Activated naive CD8-positive, alpha-beta T cell (primary cell): Measurements from ENCODE around the gene GRIK4.

ENCODE experiments used
- H3K27ac Mint-ChIP-seq: one replicate; pipeline ENCODE4 v1.8.0; 2021; ENCODE audit warnings: mixed read lengths
- H3K27me3 Mint-ChIP-seq: one replicate; pipeline ENCODE4 v1.8.0; 2021; ENCODE audit warnings: mixed read lengths
- H3K36me3 Mint-ChIP-seq: one replicate; pipeline ENCODE4 v1.8.0; 2021; ENCODE audit warnings: mixed read lengths
- H3K4me1 Mint-ChIP-seq: one replicate; pipeline ENCODE4 v1.8.0; 2021; ENCODE audit warnings: low read depth, mixed read lengths
- H3K4me3 Mint-ChIP-seq: one replicate; pipeline ENCODE4 v1.8.0; 2021; ENCODE audit warnings: mild to moderate bottlenecking, mixed read lengths
- H3K9me3 Mint-ChIP-seq: one replicate; pipeline ENCODE4 v1.8.0; 2021; ENCODE audit warnings: low read depth, mixed read lengths

GRIK4 gene, protein sequence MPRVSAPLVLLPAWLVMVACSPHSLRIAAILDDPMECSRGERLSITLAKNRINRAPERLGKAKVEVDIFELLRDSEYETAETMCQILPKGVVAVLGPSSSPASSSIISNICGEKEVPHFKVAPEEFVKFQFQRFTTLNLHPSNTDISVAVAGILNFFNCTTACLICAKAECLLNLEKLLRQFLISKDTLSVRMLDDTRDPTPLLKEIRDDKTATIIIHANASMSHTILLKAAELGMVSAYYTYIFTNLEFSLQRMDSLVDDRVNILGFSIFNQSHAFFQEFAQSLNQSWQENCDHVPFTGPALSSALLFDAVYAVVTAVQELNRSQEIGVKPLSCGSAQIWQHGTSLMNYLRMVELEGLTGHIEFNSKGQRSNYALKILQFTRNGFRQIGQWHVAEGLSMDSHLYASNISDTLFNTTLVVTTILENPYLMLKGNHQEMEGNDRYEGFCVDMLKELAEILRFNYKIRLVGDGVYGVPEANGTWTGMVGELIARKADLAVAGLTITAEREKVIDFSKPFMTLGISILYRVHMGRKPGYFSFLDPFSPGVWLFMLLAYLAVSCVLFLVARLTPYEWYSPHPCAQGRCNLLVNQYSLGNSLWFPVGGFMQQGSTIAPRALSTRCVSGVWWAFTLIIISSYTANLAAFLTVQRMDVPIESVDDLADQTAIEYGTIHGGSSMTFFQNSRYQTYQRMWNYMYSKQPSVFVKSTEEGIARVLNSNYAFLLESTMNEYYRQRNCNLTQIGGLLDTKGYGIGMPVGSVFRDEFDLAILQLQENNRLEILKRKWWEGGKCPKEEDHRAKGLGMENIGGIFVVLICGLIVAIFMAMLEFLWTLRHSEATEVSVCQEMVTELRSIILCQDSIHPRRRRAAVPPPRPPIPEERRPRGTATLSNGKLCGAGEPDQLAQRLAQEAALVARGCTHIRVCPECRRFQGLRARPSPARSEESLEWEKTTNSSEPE

DNA sequence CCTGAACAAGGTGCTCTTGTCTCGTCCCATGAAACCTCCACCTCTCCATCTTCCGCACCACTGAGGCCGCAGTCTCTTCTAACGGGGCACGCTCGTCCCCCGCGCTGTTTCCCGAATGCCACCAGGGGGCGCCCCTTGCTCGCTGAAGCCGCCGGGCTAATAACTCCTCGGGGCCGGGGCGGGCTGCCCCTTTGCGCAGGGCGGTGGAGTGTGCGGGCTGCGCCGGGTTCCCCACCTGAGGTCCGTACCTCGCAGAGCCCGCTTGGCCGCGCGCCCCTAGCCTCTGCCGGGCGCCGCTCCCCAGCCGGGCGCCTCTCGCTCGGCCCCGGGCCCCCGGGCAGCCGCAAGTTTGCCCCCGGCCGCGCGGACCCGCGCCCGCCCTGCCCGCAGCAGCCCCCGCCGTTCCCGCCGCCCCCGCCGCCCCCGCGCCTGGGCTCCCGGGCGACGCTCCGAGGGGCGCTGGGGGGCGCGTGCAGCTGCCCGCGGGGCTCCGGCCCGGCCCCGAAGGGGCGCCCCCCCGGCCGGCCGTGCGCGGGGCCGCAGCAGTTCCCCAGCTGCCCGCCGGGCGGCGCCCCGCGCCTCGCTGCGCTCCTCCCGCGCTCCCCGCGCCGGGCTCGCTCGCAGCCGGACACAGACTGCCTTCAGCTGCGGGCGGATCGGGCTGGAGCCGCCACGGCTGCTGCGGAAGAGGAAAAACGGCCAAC, at the start of gene GRIK4:
TSS of gene GRIK4 (plus strand) at position 633 of the 704 bp plus-strand sequence. CDS start 148,571 bp downstream, outside the sequence.
- Mint-ChIP-seq H3K4me3 (peak within 1 kb of the TSS; percentile 62), H3K9me3 (no peaks in the 10 kb centered on the region), H3K36me3 (no peaks in the 10 kb centered on the region), H3K27me3 (peaks cover 46% of the 10 kb centered on the region), H3K27ac (no peak within 1 kb of the TSS), H3K4me1 (peaks cover 2% of the 10 kb centered on the region)

DNA sequence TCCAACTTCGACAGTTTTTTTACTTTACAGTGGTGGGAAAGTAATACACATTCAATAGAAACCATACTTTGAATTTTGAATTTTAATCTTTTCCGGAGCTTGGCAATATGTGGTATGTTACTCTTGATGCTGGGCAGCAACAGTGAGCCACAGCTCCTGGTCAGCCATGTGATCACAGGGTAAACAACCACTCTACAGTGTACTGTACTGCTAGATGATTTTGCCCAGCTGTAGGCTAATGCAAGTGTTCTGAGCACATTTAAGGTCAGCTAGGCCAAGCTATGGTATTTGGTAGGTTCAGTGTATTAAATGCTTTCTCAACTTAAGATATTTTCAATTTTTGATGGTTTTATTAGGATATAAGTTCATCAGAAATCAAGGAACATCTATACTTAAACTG, 48.7 kb upstream of the GRIK4 start:
- H3K27me3 Mint-ChIP-seq, result no peaks in the 10 kb centered on the region
- H3K4me3 Mint-ChIP-seq, result no peak overlapping the region
- no peaks in the 10 kb centered on the region for H3K4me1 Mint-ChIP-seq
- H3K27ac Mint-ChIP-seq, result no peak overlapping the region
- no peaks in the 10 kb centered on the region for H3K9me3 Mint-ChIP-seq
- peaks cover 26% of the 10 kb centered on the region for H3K36me3 Mint-ChIP-seq

DNA sequence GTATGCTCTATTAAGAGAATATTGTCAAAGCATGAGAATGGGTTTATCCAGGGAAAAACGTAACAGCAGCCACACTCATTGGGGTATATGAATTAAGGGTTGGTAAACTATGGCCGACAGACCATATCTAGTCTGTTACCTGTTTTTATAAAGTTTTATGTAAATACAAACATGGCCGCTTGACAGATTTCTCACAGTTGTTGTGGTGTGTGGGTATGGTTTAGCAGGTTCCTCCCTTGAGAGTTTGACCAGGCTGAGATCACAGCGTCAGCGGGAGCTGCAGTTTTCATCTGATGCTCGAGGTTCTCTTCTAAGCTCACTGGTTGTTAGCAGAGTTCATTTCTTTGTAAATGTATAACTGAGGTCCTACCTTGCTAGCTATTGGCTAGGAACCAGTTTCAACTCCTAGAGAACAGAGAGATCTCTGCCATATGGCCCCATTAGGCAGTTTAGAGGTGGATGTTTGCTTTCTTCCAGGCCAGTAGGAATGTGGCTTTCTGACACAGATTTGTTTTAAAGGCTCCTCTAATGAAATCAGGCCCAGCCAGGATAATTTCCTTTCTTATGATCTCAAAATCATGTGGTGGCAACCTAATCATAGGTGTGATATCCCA, 45.5 kb upstream of the GRIK4 start:
- Mint-ChIP-seq H3K9me3 (no peaks in the 10 kb centered on the region), H3K4me3 (no peak overlapping the region), H3K27me3 (no peaks in the 10 kb centered on the region), H3K4me1 (no peaks in the 10 kb centered on the region), H3K27ac (no peak overlapping the region), H3K36me3 (peaks cover 22% of the 10 kb centered on the region)

DNA sequence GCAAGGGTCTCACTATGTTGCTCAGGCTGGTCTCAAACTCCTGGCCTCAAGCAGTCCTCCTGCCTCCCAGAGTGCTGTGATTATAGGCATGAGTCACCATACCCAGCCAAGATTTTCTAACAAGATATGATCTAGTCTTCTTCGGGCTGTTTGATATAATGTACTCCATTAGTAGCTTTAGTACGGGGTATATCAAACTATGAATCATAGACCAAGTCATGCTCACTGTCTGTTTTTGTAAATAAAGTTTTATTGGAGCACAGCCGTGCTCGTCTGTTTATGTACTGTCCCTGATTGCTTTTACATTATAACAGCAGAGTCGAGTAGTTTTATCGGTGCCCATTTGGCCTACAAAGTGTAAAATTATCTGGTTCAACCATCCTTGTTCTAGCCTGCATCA, 43.9 kb upstream of the GRIK4 start:
- H3K36me3 Mint-ChIP-seq, result peaks cover 15% of the 10 kb centered on the region
- no peaks in the 10 kb centered on the region for H3K9me3 Mint-ChIP-seq
- no peaks in the 10 kb centered on the region for H3K4me1 Mint-ChIP-seq
- H3K4me3 Mint-ChIP-seq, result no peak overlapping the region
- no peaks in the 10 kb centered on the region for H3K27me3 Mint-ChIP-seq
- no peak overlapping the region for H3K27ac Mint-ChIP-seq

DNA sequence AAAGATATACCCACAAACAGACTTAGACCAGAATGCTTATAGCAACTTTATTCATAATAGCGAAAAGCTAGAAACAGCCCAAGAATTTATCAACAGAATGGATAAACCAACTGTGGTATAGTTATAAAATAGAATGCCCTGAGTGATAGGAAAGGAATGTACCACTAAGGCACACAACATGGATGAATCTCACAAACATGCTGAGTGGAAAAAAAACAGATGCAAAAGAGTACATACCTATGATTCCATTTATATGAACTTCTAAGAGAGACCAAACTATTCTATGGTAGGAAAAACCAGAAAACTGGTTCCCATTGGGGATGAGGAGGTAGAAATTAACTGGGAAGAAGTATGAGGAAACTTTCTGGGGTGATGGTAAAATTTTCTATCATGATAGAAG, 40.4 kb upstream of the GRIK4 start:
- Mint-ChIP-seq H3K4me3 (no peak overlapping the region), H3K27me3 (no peaks in the 10 kb centered on the region), H3K36me3 (peaks cover 14% of the 10 kb centered on the region), H3K27ac (no peak overlapping the region), H3K4me1 (no peaks in the 10 kb centered on the region), H3K9me3 (no peaks in the 10 kb centered on the region)

DNA sequence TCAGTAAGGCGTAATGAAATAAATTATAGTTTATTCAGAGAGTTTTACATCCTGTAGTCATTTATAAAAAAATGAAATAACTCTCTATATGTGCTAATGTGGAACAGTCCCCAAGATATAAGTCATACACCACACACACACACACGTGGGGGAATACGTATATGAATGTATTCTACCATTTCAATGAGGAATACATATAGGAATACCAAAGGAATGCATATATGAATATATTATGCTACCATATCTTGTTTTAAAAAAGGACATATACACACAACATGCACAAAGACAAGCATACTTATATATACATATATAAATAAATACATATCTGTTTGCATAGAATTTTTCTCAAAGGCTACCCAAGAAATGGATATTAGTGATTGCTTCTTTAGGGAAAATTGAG, 39.6 kb upstream of the GRIK4 start:
- Mint-ChIP-seq H3K9me3 (no peaks in the 10 kb centered on the region), H3K36me3 (peaks cover 16% of the 10 kb centered on the region), H3K4me1 (no peaks in the 10 kb centered on the region), H3K27me3 (no peaks in the 10 kb centered on the region), H3K27ac (no peak overlapping the region), H3K4me3 (no peak overlapping the region)

DNA sequence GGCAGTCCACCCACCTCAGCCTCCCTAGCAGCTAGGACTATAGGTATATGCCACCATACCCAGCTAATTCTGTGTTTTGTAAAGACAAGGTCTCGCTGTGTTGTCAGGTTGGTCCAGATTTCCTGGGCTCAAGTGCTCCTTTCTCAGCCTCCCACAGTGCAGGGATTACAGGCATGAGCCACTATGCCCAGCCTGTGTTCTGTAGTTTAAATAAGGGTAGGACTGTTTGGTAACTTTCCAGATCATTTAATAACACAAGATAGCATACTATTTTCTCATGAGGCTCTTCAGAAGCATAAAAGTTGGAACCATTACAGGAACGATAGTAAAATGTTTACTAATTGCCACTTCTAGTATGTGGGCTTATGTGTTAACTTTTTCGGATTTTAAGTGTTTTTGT, 38.0 kb upstream of the GRIK4 start:
- Mint-ChIP-seq H3K36me3 (peaks cover 15% of the 10 kb centered on the region), H3K4me3 (no peak overlapping the region), H3K9me3 (no peaks in the 10 kb centered on the region), H3K27me3 (no peaks in the 10 kb centered on the region), H3K4me1 (no peaks in the 10 kb centered on the region), H3K27ac (no peak overlapping the region)

DNA sequence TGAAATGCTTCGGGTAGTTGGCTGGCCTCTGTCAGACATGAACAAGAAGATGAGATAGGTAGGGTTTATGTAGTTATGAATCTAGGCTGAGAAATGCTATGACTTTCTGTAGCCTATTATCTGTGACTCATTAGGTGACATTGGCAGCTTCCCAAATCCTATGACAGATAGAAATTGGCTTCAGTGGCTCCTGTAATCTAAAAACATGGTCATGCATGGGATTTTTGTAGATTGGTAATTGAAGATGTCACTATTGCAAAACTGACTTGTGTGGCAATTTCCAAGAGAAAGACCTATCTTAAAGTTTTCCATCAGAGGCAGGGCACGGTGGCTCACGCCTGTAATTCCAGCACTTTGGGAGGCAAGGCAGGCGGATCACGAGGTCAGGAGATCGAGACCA, 29.4 kb upstream of the GRIK4 start:
- no peaks in the 10 kb centered on the region for H3K4me1 Mint-ChIP-seq
- peaks cover 18% of the 10 kb centered on the region for H3K36me3 Mint-ChIP-seq
- no peak overlapping the region for H3K4me3 Mint-ChIP-seq
- H3K27ac Mint-ChIP-seq, result no peak overlapping the region
- H3K9me3 Mint-ChIP-seq, result no peaks in the 10 kb centered on the region
- no peaks in the 10 kb centered on the region for H3K27me3 Mint-ChIP-seq

DNA sequence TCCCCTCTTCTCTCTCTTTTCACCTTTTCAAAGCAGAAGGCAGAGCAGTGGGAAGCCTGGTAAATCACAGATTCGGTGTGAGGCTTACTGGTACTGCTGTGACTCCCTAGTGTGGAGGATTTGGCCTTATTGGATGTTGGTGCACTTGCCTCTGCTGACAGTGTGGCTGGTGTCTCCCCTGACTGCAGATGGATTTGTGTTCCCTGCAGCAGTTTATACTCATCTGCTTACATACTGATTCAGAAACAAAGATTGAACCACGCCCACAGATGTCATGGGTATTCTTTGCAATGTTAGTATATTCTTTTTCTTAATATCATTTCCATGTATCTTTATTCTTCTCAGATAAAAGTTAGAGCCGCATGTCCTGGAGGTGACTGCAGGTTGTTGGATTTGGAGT, 26.8 kb upstream of the GRIK4 start:
- Mint-ChIP-seq H3K27ac (no peak overlapping the region), H3K27me3 (no peaks in the 10 kb centered on the region), H3K36me3 (peaks cover 15% of the 10 kb centered on the region), H3K4me1 (no peaks in the 10 kb centered on the region), H3K9me3 (no peaks in the 10 kb centered on the region), H3K4me3 (no peak overlapping the region)

DNA sequence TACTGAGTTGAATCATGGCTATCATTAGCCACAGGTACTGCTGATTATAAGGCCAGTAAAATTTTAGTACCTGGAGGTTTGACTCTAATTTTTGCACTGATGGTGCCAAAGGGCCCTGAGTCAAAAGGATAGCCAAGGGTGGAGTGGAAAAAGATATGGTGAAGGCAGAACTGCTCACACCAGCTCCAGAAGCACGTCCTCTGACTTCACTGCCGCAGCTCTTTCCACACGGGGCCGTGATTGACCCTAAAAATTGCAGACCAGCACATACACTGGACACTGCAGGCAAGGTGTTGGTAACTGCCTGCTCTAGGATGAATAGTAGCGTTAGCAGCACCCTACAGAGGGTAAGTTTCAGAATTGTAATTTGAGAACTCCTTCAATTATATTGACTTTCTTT, 25.4 kb upstream of the GRIK4 start:
- Mint-ChIP-seq H3K4me3 (no peak overlapping the region), H3K9me3 (no peaks in the 10 kb centered on the region), H3K27me3 (no peaks in the 10 kb centered on the region), H3K4me1 (no peaks in the 10 kb centered on the region), H3K36me3 (peaks cover 8% of the 10 kb centered on the region), H3K27ac (no peak overlapping the region)

DNA sequence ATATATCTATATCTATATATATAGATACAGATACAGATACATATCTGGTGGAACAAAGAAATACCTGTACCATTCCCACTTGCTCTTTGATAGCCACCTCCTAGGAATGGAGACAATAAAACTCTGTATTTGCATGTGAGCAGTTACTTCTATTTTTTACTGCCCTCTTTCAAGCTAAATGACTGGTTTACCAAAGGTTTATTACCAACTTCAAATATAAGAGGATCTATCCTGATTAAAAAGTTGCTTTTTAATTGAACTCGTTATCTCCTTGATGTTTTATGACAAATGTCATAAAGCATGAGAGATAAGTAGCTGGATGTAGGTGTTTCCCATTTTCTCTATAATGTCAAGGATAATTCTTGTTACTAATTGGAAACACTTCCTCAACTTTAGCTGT, 21.7 kb upstream of the GRIK4 start:
- H3K4me1 Mint-ChIP-seq, result no peaks in the 10 kb centered on the region
- no peaks in the 10 kb centered on the region for H3K9me3 Mint-ChIP-seq
- peaks cover under 1% of the 10 kb centered on the region for H3K36me3 Mint-ChIP-seq
- no peak overlapping the region for H3K4me3 Mint-ChIP-seq
- no peak overlapping the region for H3K27ac Mint-ChIP-seq
- peaks cover 4% of the 10 kb centered on the region for H3K27me3 Mint-ChIP-seq

DNA sequence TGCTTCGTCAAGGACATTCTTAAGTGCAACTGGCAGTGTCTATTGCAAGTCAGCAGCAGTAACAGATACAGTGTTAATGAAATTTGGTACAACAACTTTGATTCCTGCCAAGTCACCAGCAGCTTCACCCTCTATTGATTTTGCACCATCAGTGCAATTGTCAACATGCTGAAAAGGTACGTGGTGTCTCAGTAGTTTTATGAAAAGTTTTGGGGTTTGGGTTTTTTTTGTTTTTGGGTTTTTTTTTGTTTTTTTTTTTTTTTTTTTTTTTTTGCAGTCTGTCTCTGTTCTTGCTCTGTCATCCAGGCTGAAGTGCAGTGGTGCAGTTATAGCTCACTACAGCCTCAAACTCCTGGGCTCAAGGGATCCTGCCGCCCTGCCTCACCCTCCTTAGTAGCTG, 19.1 kb upstream of the GRIK4 start:
- H3K27ac Mint-ChIP-seq, result no peak overlapping the region
- no peaks in the 10 kb centered on the region for H3K9me3 Mint-ChIP-seq
- H3K4me1 Mint-ChIP-seq, result no peaks in the 10 kb centered on the region
- no peak overlapping the region for H3K4me3 Mint-ChIP-seq
- H3K36me3 Mint-ChIP-seq, result no peaks in the 10 kb centered on the region
- peaks cover 4% of the 10 kb centered on the region for H3K27me3 Mint-ChIP-seq

DNA sequence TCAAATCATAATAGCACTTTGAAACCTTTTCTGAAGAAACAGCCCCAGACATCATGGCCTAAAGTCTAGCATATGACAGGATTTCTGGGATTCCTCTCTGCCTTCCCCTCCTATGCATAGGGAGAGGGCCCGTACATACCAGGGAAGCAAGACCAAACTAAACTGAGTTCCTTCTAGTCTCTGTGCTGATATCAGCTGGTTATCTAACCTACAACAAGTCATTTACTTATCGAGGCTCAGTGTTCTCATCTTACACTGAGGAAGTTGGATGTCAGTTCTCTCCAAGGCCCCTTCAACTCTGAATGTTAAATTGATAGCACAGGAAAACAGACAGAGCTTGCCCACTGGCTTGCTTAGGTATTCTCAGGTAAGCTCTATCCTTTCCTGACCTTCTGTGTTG, 17.0 kb upstream of the GRIK4 start:
- Mint-ChIP-seq H3K4me3 (no peak overlapping the region), H3K4me1 (no peaks in the 10 kb centered on the region), H3K36me3 (no peaks in the 10 kb centered on the region), H3K27me3 (peaks cover 12% of the 10 kb centered on the region), H3K27ac (no peak overlapping the region), H3K9me3 (no peaks in the 10 kb centered on the region)

DNA sequence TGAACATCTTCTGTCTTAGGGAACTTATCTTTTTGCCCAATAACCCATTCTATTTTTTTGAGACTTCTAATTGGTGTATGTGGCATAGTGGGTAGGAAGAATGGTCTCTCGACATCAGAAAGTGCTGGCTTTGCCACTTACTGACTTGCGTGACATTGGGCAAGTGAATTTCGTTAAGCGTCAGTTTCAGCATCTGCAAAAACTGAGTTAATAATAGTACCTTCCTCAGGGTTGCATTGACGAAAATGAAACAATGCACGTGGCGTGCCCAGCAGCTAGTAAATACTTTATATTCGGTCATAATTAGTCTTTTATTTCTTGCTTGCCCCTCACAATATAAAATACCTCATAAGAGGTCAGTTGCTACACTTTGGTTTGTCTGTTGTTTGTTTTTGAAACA, 12.5 kb upstream of the GRIK4 start:
- H3K27me3 Mint-ChIP-seq, result peaks cover 27% of the 10 kb centered on the region
- no peaks in the 10 kb centered on the region for H3K9me3 Mint-ChIP-seq

More for the DNA sequence above, 12.5 kb upstream of the GRIK4 start:
- no peak overlapping the region for H3K4me3 Mint-ChIP-seq
- H3K4me1 Mint-ChIP-seq, result no peaks in the 10 kb centered on the region
- H3K36me3 Mint-ChIP-seq, result no peaks in the 10 kb centered on the region
- H3K27ac Mint-ChIP-seq, result no peak overlapping the region
